ENCODE data around the gene SYTL3. TPM values are rescaled to one million over a fixed set of nuclear protein-coding genes. Genes with fewer than 3 reads are reported as not detected.

SYTL3 gene
- total and polyA plus RNA-seq, 9 of the 15 experiments (the other 6 are each of a cell fraction or from before 2014, with no cell fraction given): 0.04 to 0.46 (median 0.17) TPM; not detected in 1

DNA sequence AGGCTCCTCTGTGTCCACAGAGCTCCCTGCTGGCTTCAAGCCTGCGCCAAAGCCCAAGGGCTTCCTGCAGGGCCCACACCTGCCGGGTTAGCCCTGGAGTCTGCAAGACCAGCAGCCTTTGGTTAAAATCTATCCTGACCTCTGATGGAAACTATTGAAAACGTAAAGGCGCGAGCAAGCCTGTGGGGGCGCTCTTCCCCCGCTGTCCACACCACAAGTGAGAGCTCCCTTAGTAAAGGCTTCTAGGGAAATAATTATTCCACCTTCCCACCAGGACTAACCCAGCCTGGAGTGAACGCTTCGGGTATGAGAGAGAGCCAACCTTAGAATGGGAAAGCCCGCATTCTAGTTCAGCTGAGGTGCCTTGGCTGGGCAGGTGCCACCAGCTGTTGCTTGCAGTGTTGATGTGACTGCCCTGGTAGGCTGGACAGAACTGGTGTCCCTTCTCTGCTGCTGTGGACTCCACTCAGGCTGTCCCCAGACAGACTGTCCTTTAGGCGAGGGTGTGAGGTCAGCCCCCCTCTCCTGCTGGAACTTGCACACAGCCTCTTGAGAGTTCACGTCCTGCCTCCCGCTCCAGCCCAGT lies 68.7 kb downstream of the SYTL3 start (continued):
- TF ChIP-seq, protein P1, sequence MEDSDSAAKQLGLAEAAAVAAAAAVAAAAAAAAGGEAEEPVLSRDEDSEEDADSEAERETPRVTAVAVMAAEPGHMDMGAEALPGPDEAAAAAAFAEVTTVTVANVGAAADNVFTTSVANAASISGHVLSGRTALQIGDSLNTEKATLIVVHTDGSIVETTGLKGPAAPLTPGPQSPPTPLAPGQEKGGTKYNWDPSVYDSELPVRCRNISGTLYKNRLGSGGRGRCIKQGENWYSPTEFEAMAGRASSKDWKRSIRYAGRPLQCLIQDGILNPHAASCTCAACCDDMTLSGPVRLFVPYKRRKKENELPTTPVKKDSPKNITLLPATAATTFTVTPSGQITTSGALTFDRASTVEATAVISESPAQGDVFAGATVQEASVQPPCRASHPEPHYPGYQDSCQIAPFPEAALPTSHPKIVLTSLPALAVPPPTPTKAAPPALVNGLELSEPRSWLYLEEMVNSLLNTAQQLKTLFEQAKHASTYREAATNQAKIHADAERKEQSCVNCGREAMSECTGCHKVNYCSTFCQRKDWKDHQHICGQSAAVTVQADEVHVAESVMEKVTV (CRISPR knock-in tag; IDR thresholded peaks at IDR 0.05): peak; percentile 69
- TF ChIP-seq NR1H2 (CRISPR knock-in tag; IDR thresholded peaks at IDR 0.05) (no peak), RB1 (IDR thresholded peaks at IDR 0.05; ENCODE audit: low read depth) (0 out of 2 replicates have a peak, but pooled peaks have one; percentile 42), ZNF24 (IDR thresholded peaks at IDR 0.05) (no peak), XRCC3 (IDR thresholded peaks at IDR 0.05) (no peak), TAF7 (tag; IDR thresholded peaks at IDR 0.05) (no peak), SMAD3 (CRISPR knock-in tag; conservative IDR thresholded peaks at IDR 0.05) (no peak), MYC (IDR thresholded peaks at IDR 0.05; ENCODE audit: low read depth, low read length) (0 out of 2 replicates have a peak, but pooled peaks have one; percentile 12), MYC (CRISPR knock-in tag; IDR thresholded peaks at IDR 0.05; ENCODE audit: borderline replicate concordance, low read depth) (no peak), FOSL1 (tag; conservative IDR thresholded peaks at IDR 0.05) (no peak), FOXK2 (conservative IDR thresholded peaks at IDR 0.05 in 1 of 2, IDR thresholded peaks at IDR 0.05 in 1 of 2; ENCODE audit: low read depth in 2 of 2) (0 out of 4 replicates have a peak, but pooled peaks of 1 of the 2 experiments have one; percentile 10), U2AF2 (optimal IDR thresholded peaks at IDR 0.05; ENCODE audit: low read depth, low read length) (no peak), ELK1 (CRISPR knock-in tag; IDR thresholded peaks at IDR 0.05) (no peak), RBBP5 (IDR thresholded peaks at IDR 0.05; ENCODE audit: borderline replicate concordance, insufficient read depth, low read length, poor library complexity, severe bottlenecking) (no peak), SRSF1 (IDR thresholded peaks at IDR 0.05; ENCODE audit: low read depth, low read length) (no peak), ZNF140 (CRISPR knock-in tag; IDR thresholded peaks at IDR 0.05) (no peak), KHSRP (IDR thresholded peaks at IDR 0.05) (no peak)
- TF ChIP-seq, protein P2, sequence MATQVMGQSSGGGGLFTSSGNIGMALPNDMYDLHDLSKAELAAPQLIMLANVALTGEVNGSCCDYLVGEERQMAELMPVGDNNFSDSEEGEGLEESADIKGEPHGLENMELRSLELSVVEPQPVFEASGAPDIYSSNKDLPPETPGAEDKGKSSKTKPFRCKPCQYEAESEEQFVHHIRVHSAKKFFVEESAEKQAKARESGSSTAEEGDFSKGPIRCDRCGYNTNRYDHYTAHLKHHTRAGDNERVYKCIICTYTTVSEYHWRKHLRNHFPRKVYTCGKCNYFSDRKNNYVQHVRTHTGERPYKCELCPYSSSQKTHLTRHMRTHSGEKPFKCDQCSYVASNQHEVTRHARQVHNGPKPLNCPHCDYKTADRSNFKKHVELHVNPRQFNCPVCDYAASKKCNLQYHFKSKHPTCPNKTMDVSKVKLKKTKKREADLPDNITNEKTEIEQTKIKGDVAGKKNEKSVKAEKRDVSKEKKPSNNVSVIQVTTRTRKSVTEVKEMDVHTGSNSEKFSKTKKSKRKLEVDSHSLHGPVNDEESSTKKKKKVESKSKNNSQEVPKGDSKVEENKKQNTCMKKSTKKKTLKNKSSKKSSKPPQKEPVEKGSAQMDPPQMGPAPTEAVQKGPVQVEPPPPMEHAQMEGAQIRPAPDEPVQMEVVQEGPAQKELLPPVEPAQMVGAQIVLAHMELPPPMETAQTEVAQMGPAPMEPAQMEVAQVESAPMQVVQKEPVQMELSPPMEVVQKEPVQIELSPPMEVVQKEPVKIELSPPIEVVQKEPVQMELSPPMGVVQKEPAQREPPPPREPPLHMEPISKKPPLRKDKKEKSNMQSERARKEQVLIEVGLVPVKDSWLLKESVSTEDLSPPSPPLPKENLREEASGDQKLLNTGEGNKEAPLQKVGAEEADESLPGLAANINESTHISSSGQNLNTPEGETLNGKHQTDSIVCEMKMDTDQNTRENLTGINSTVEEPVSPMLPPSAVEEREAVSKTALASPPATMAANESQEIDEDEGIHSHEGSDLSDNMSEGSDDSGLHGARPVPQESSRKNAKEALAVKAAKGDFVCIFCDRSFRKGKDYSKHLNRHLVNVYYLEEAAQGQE (IDR thresholded peaks at IDR 0.05; ENCODE audit: borderline replicate concordance): peak; percentile 64; the same call in 1 of the 2 replicates
- TF ChIP-seq, protein P2 (CRISPR knock-in tag; IDR thresholded peaks at IDR 0.05; ENCODE audit: low read depth): no peak

Measured in K562 (cell line).